H1 (cell line): ENCODE data around the gene EIF2S3B. TPM values are rescaled to one million over a fixed set of nuclear protein-coding genes. Genes with fewer than 3 reads are reported as not detected.
"Not testable (repeated sequence)": the region's sequence is repeated elsewhere in the genome, so short reads cannot be mapped to it uniquely, and the experiment has no call there.

ENCODE experiments used
- CTCF ChIA-PET: fragments of 300-600 bp; sonication (Branson Sonifier 250); formaldehyde crosslinking; loops from one replicate; lab custom pipeline; 2021; ENCODE audit not compliant: partially characterized antibody; lab: Charles Lee
- POLR2A ChIA-PET: fragments of 300-600 bp; sonication (Branson Sonifier 250); formaldehyde crosslinking; loops from one replicate; lab custom pipeline; 2021; ENCODE audit warnings: inconsistent platforms; ENCODE audit not compliant: partially characterized antibody; lab: Charles Lee
- DNase-seq, 2 experiments: peaks; one replicate each; pipeline versions ENCODE4 v3.0.0 to v3.0.0-alpha.2; 2010 to 2022; ENCODE audit warnings: low spot score in 2 of 2, low read depth in 1 of 2, mixed read lengths in 1 of 2
- FAIRE-seq: peaks from 2 replicates; lab custom pipeline; 2011; peaks lifted over from hg19 to GRCh38; lab: Jason Lieb, UNC
- H2AFZ ChIP-seq: 2 replicates; pipeline ENCODE4 v1.8.1; 2012; ENCODE audit warnings: low read length, inconsistent platforms
- H2AK5ac ChIP-seq: 2 replicates; pipeline ENCODE4 v1.6.1; 2013; ENCODE audit warnings: low read depth, low read length
- H2BK120ac ChIP-seq: replicated peaks from 2 replicates; pipeline ENCODE3; 2013; ENCODE audit warnings: low read depth, low read length, inconsistent platforms
- H2BK12ac ChIP-seq: 2 replicates; pipeline ENCODE4 v1.6.1; 2013; ENCODE audit warnings: low read depth, low read length
- H2BK15ac ChIP-seq: 2 replicates; pipeline ENCODE4 v1.6.1; 2013; ENCODE audit warnings: low read length
- H2BK20ac ChIP-seq: 2 replicates; pipeline ENCODE4 v1.6.1; 2013; ENCODE audit warnings: low read length
- H2BK5ac ChIP-seq: 2 replicates; pipeline ENCODE4 v1.6.1; 2013; ENCODE audit warnings: low read depth, low read length
- H3K14ac ChIP-seq: 2 replicates; pipeline ENCODE4 v1.6.1; 2013; ENCODE audit warnings: inconsistent platforms; ENCODE audit not compliant: insufficient read length
- H3K18ac ChIP-seq: 2 replicates; pipeline ENCODE4 v1.6.1; 2013; ENCODE audit warnings: low read length; ENCODE audit errors: extremely low read depth
- H3K23ac ChIP-seq: 2 replicates; pipeline ENCODE4 v1.6.1; 2013; ENCODE audit warnings: inconsistent platforms; ENCODE audit not compliant: insufficient read length
- H3K23me2 ChIP-seq: 2 replicates; pipeline ENCODE4 v1.6.1; 2013; ENCODE audit warnings: low read depth, low read length
- H3K27ac ChIP-seq: 2 replicates; pipeline ENCODE4 v1.6.1; 2011; ENCODE audit warnings: low read depth, low read length, inconsistent platforms
- H3K27me3 ChIP-seq, 4 experiments: replicated peaks in 1 of 4; 1 replicate in 1 of 4; 2 replicates in 3 of 4; pipeline versions ENCODE4 v1.6.1 to v1.8.1; 2011 to 2013; ENCODE audit warnings: low read length in 3 of 4, mild to moderate bottlenecking in 3 of 4, inconsistent platforms in 2 of 4, mixed read lengths in 2 of 4, moderate library complexity in 1 of 4; ENCODE audit not compliant: control insufficient read depth in 3 of 4, insufficient read depth in 3 of 4; ENCODE audit errors: extremely low read depth in 1 of 4
- H3K36me3 ChIP-seq, 4 experiments: 2 replicates each; pipeline versions ENCODE4 v1.6.1 to v1.8.1; 2011 to 2013; ENCODE audit warnings: mild to moderate bottlenecking in 4 of 4, low read length in 3 of 4, moderate library complexity in 2 of 4, control low read depth in 1 of 4, inconsistent platforms in 1 of 4; ENCODE audit not compliant: insufficient read depth in 4 of 4, control insufficient read depth in 2 of 4
- H3K4ac ChIP-seq: replicated peaks from 2 replicates; pipeline ENCODE3; 2013; ENCODE audit warnings: low read length, low read depth, mixed read lengths, inconsistent platforms; ENCODE audit not compliant: insufficient read length
- H3K4me1 ChIP-seq, 4 experiments: replicated peaks in 1 of 4; 1 replicate in 1 of 4; 2 replicates in 3 of 4; pipeline versions ENCODE4 v1.6.1 to v1.8.1; 2011 to 2013; ENCODE audit warnings: low read length in 3 of 4, inconsistent platforms in 2 of 4, mixed read lengths in 1 of 4; ENCODE audit not compliant: insufficient read depth in 4 of 4, control insufficient read depth in 3 of 4
- H3K4me2 ChIP-seq, 2 experiments: 2 replicates each; pipeline versions ENCODE4 v1.6.1 to v1.8.1; 2011 to 2013; ENCODE audit warnings: low read depth in 2 of 2, low read length in 2 of 2, control low read depth in 1 of 2, inconsistent platforms in 1 of 2, mild to moderate bottlenecking in 1 of 2; ENCODE audit not compliant: insufficient read depth in 1 of 2
- H3K4me3 ChIP-seq, 4 experiments: fragments of 200-600, 300-600 bp in 1 of 4; sonication (generic), shearing (Covaris generic), sonication (Bioruptor Twin) in 1 of 4; 2 replicates each; pipeline versions ENCODE4 v1.5.1 to v1.8.1; 2011 to 2016; ENCODE audit warnings: low read length in 4 of 4, low read depth in 3 of 4, control low read depth in 2 of 4, inconsistent platforms in 2 of 4, mild to moderate bottlenecking in 2 of 4, mixed read lengths in 1 of 4, moderate library complexity in 1 of 4; ENCODE audit not compliant: insufficient read depth in 2 of 4; ENCODE audit errors: extremely low read depth in 1 of 4
- H3K56ac ChIP-seq: replicated peaks from 2 replicates; pipeline ENCODE3; 2013; ENCODE audit warnings: low read depth, mild to moderate bottlenecking, mixed read lengths, low read length, inconsistent platforms; ENCODE audit not compliant: insufficient read length
- H3K79me1 ChIP-seq: 2 replicates; pipeline ENCODE4 v1.6.1; 2013; ENCODE audit warnings: low read depth, low read length, control low read depth
- H3K79me2 ChIP-seq, 2 experiments: 2 replicates each; pipeline versions ENCODE4 v1.6.1 to v1.8.1; 2012 to 2013; ENCODE audit warnings: low read length in 2 of 2, mild to moderate bottlenecking in 2 of 2, inconsistent platforms in 1 of 2; ENCODE audit not compliant: insufficient read depth in 2 of 2, control insufficient read depth in 1 of 2
- H3K9ac ChIP-seq, 4 experiments: replicated peaks in 1 of 4; 1 replicate in 1 of 4; 2 replicates in 3 of 4; pipeline versions ENCODE4 v1.6.1 to v1.8.1; 2011 to 2013; ENCODE audit warnings: low read depth in 3 of 4, low read length in 3 of 4, control low read depth in 2 of 4, mild to moderate bottlenecking in 2 of 4, moderate library complexity in 2 of 4, inconsistent platforms in 1 of 4; ENCODE audit errors: extremely low read depth in 1 of 4
- H3K9me3 ChIP-seq, 2 experiments: 2 replicates each; pipeline versions ENCODE4 v1.6.1 to v1.8.1; 2012 to 2013; ENCODE audit warnings: mild to moderate bottlenecking in 2 of 2, moderate library complexity in 2 of 2, control low read depth in 1 of 2, inconsistent platforms in 1 of 2, low read depth in 1 of 2, low read length in 1 of 2, mixed read lengths in 1 of 2; ENCODE audit not compliant: insufficient read depth in 2 of 2
- H4K20me1 ChIP-seq, 2 experiments: replicated peaks in 1 of 2; 2 replicates each; pipeline versions ENCODE3 to v1.8.1; 2011 to 2013; ENCODE audit warnings: inconsistent platforms in 2 of 2, low read length in 2 of 2, mild to moderate bottlenecking in 1 of 2; ENCODE audit not compliant: insufficient read depth in 2 of 2, control insufficient read depth in 1 of 2
- H4K5ac ChIP-seq: 2 replicates; pipeline ENCODE4 v1.6.1; 2013; ENCODE audit warnings: low read length, low read depth, mixed read lengths, inconsistent platforms; ENCODE audit not compliant: insufficient read length
- H4K8ac ChIP-seq: 2 replicates; pipeline ENCODE4 v1.8.0; 2013; ENCODE audit warnings: mild to moderate bottlenecking, moderate library complexity, low read length, inconsistent platforms; ENCODE audit not compliant: insufficient read depth; ENCODE audit errors: extremely low read depth
- H4K91ac ChIP-seq: replicated peaks from 2 replicates; pipeline ENCODE3; 2013; ENCODE audit warnings: low read length, mixed read lengths, inconsistent platforms; ENCODE audit not compliant: insufficient read length
- WGBS, 2 experiments: shearing (Covaris generic) in 1 of 2; methylation state at CpG; one replicate each; pipeline versions ENCODE4 v1.1.6 to v1.1.7; 2013 to 2015; ENCODE audit warnings: low lambda C conversion rate in 2 of 2, mixed read lengths in 2 of 2, inconsistent platforms in 1 of 2, low coverage in 1 of 2, missing lambda C conversion rate in 1 of 2; ENCODE audit not compliant: insufficient replicate concordance in 2 of 2, insufficient coverage in 1 of 2, insufficient read length in 1 of 2; ENCODE audit errors: extremely low coverage in 1 of 2, missing lambda C conversion rate in 1 of 2; 5-methylcytosine and 5-hydroxymethylcytosine counted together
- polyA plus RNA-seq, 7 experiments: library from polyadenylated mRNA; depleted of rRNA in 3 of 7; stranded (reverse) in 5 of 7; unstranded in 2 of 7; fragments of >200 nt in 5 of 7; fragments of 200-250 nt in 2 of 7; gene quantifications; 1 replicate in 5 of 7; 2 replicates in 1 of 7; 4 replicates in 1 of 7; pipeline versions ENCODE4 v1.2.1 to v1.2.3, GENCODE V29; 2011 to 2013; ENCODE audit warnings: missing spikeins in 2 of 7, mixed read lengths in 2 of 7
- total RNA-seq: library from RNA; stranded (reverse); fragmentation: NEBNext Ultra II Directional; extraction: Animal tissue kit (Norgen Biotek cat#: 25700); gene quantifications from 2 replicates; pipeline ENCODE4 v1.2.1, GENCODE V29; 2021

EIF2S3B gene
- total and polyA plus RNA-seq, 2 of the 8 experiments (the other 6 are each of a cell fraction or from before 2014, with no cell fraction given): 3.1 to 6.7 TPM

DNA sequence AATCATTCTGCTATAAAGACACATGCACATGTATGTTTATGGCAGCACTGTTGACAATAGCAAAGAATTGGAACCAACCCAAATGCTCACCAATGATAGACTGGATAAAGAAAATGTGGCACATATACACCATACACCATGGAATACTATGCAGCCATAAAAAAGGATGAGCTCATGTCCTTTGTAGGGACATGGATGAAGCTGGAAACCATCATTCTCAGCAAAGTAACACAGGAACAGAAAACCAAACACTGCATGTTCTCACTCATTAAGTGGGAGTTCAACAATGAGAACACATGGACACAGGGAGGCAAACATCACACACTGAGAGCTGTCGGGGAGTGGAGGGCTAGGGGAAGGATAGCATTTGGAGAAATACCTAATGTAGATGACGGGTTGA is 18.4 kb upstream of the EIF2S3B start:
- H3K27me3 ChIP-seq, H3K36me3 ChIP-seq, H2BK120ac ChIP-seq, H3K9me3 ChIP-seq, H3K4me1 ChIP-seq, H3K14ac ChIP-seq, H4K8ac ChIP-seq, H2BK12ac ChIP-seq, H2AFZ ChIP-seq, FAIRE-seq, H3K4ac ChIP-seq, H4K20me1 ChIP-seq, H2BK5ac ChIP-seq, H3K56ac ChIP-seq, H2BK20ac ChIP-seq, H2BK15ac ChIP-seq, H3K79me2 ChIP-seq, H3K23ac ChIP-seq, CTCF ChIA-PET, H3K4me3 ChIP-seq, POLR2A ChIA-PET, H4K5ac ChIP-seq, H3K27ac ChIP-seq, DNase-seq, H3K4me2 ChIP-seq, H3K9ac ChIP-seq, H2AK5ac ChIP-seq, H4K91ac ChIP-seq, H3K18ac ChIP-seq, H3K23me2 ChIP-seq, H3K79me1 ChIP-seq: not testable (repeated sequence)
- WGBS, 2 experiments: 78% methylated on average over 2 of the region's 2 CpGs; no CpG with 5 or more reads in 1 of the 2 experiments
